ENCODE data around the gene MAP1LC3A. TPM values are rescaled to one million over a fixed set of nuclear protein-coding genes. Genes with fewer than 3 reads are reported as not detected.

Gene MAP1LC3A
- total and polyA plus RNA-seq, 4 donors = 30.1 to 67.6 (median 37.8) TPM

DNA sequence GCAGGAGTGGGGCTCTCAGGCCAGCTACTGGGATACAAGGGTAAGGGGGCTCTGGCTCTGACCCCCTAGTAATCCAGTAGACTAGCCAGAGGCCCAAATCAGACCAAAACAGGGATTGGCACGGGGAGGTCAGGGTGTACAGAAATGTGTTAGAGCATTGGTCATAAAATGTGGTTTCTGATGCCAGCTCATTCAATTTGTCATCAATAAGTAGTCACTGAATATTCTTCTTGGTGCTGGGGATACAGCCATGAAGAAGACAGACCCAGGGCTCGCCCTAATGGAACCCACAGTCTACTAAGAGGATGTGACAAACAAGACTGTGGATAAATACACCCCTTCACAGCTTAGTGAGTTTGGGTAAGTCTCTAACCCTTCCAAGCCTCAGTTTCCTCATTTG, 11.1 kb downstream of the MAP1LC3A start:
- whole genome bisulfite sequencing, 2 donors = 93 to 100% methylated on average over 2 of the region's 2 CpGs
- no peak overlapping the region for H3K9ac ChIP-seq (ENCODE audit: insufficient read depth in 1 of 2, low read length in 2 of 2)
- TF ChIP-seq, protein P1, sequence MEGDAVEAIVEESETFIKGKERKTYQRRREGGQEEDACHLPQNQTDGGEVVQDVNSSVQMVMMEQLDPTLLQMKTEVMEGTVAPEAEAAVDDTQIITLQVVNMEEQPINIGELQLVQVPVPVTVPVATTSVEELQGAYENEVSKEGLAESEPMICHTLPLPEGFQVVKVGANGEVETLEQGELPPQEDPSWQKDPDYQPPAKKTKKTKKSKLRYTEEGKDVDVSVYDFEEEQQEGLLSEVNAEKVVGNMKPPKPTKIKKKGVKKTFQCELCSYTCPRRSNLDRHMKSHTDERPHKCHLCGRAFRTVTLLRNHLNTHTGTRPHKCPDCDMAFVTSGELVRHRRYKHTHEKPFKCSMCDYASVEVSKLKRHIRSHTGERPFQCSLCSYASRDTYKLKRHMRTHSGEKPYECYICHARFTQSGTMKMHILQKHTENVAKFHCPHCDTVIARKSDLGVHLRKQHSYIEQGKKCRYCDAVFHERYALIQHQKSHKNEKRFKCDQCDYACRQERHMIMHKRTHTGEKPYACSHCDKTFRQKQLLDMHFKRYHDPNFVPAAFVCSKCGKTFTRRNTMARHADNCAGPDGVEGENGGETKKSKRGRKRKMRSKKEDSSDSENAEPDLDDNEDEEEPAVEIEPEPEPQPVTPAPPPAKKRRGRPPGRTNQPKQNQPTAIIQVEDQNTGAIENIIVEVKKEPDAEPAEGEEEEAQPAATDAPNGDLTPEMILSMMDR (IDR thresholded peaks at IDR 0.05; ENCODE audit: control extremely low read depth, extremely low read depth) = no peak
- no peak overlapping the region for H3K4me3 ChIP-seq
- no peak overlapping the region for H3K27ac ChIP-seq (ENCODE audit: low read depth in 1 of 2, low read length in 1 of 2)
- DNase-seq (no peak), ATAC-seq (ENCODE audit: insufficient read depth, low FRiP score) (no peak)
- H3K4me1 ChIP-seq (ENCODE audit: control insufficient read depth in 5 of 5, insufficient read depth in 5 of 5, low read length in 5 of 5) = peaks cover 0 to 3% (median 0%) of the 10 kb centered on the region in 5 donors
- H3K27me3 ChIP-seq (ENCODE audit: control insufficient read depth in 3 of 3, insufficient read depth in 3 of 3, low read length in 2 of 3) = no peaks in the 10 kb centered on the region
- peaks cover 0 to 10% (median 4%) of the 10 kb centered on the region in 4 donors for H3K36me3 ChIP-seq (ENCODE audit: control insufficient read depth in 4 of 4, insufficient read depth in 4 of 4, low read length in 4 of 4)
- H3K9me3 ChIP-seq (ENCODE audit: control insufficient read depth in 4 of 4, insufficient read depth in 3 of 4, low read length in 3 of 4) = no peaks in the 10 kb centered on the region

DNA sequence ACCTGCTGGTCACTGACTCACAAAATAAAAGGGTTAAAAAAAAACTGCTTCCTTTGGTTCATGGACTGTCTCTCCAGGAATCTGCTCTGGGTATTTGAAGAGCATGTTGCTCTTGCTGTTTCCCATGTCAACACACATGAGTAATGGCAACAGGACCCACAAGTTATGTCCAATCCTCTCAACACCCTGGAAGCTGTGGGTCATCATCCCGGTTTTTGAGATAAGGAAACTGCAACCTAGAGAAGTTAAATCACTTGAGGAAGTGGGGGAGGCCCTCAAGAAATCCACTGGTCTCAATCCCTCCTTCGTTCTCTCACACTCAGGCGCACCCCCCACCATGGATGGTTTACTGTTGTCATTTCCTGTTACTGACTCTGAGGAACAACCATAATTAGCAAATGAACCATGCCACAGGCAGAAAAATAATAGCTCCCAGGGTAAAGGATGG, 12.4 kb downstream of the MAP1LC3A start:
- Histone ChIP-seq H3K36me3 (ENCODE audit: control insufficient read depth in 4 of 4, insufficient read depth in 4 of 4, low read length in 4 of 4) (peaks cover 0 to 7% (median 4%) of the 10 kb centered on the region in 4 donors), H3K27me3 (ENCODE audit: control insufficient read depth in 3 of 3, insufficient read depth in 3 of 3, low read length in 2 of 3) (no peaks in the 10 kb centered on the region), H3K4me3 (no peak overlapping the region), H3K27ac (ENCODE audit: low read depth in 1 of 2, low read length in 1 of 2) (peak overlapping the region in 1 of 2 donors; percentile 37), H3K9ac (ENCODE audit: insufficient read depth in 1 of 2, low read length in 2 of 2) (no peak overlapping the region), H3K4me1 (ENCODE audit: control insufficient read depth in 5 of 5, insufficient read depth in 5 of 5, low read length in 5 of 5) (peaks cover 0 to 6% (median 0%) of the 10 kb centered on the region in 5 donors), H3K9me3 (ENCODE audit: control insufficient read depth in 4 of 4, insufficient read depth in 3 of 4, low read length in 3 of 4) (no peaks in the 10 kb centered on the region)
- TF ChIP-seq, protein P1 (IDR thresholded peaks at IDR 0.05; ENCODE audit: control extremely low read depth, extremely low read depth) = no peak
- ATAC-seq (ENCODE audit: insufficient read depth, low FRiP score) = no peak
- WGBS, 2 donors = 15 to 31% methylated on average over 3 of the region's 3 CpGs
- no peak for DNase-seq

DNA sequence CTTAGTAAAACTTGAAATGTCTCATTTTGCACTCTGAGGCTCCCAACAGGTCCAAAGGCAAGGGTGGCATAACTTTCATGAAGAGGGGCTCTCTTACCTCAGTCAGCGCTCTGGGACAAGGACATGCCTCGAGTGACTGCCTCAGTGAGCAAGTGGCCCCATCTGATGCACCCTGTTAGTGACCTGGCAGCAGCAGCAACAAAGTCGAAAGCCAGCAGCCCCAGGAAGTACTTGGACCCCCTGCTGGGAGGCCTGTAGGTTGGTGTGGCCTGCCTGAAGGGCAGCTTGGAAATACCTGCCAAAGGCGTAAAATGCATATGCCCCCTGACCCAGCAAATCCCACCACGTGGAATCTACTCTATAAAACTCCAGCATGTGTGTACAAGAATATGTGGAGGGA, 13.2 kb downstream of the MAP1LC3A start:
- Histone ChIP-seq H3K4me1 (ENCODE audit: control insufficient read depth in 5 of 5, insufficient read depth in 5 of 5, low read length in 5 of 5) (peaks cover 0 to 2% (median 0%) of the 10 kb centered on the region in 5 donors), H3K4me3 (no peak overlapping the region), H3K27me3 (ENCODE audit: control insufficient read depth in 3 of 3, insufficient read depth in 3 of 3, low read length in 2 of 3) (no peaks in the 10 kb centered on the region), H3K9me3 (ENCODE audit: control insufficient read depth in 4 of 4, insufficient read depth in 3 of 4, low read length in 3 of 4) (no peaks in the 10 kb centered on the region), H3K27ac (ENCODE audit: low read depth in 1 of 2, low read length in 1 of 2) (no peak overlapping the region), H3K36me3 (ENCODE audit: control insufficient read depth in 4 of 4, insufficient read depth in 4 of 4, low read length in 4 of 4) (peaks cover 0 to 7% (median 3%) of the 10 kb centered on the region in 4 donors), H3K9ac (ENCODE audit: insufficient read depth in 1 of 2, low read length in 2 of 2) (no peak overlapping the region)
- WGBS, 2 donors = 91 to 95% methylated on average over 5 of the region's 5 CpGs
- TF ChIP-seq, protein P1 (IDR thresholded peaks at IDR 0.05; ENCODE audit: control extremely low read depth, extremely low read depth) = no peak
- DNase-seq (no peak), ATAC-seq (ENCODE audit: insufficient read depth, low FRiP score) (no peak)
